GM23338 (cell line): ENCODE measurements around the gene HDAC9. TPM values are rescaled to one million over a fixed set of nuclear protein-coding genes. Genes with fewer than 3 reads are reported as not detected.

Experiments
- ATAC-seq: fragments of 200-7000 bp; cut with Tn5 transposase; 3 replicates; pipeline ENCODE4 v1.9.1; 2020
- DNase-seq: peaks from one replicate; pipeline ENCODE4 v3.0.0-alpha.2; 2015; ENCODE audit warnings: low spot score
- H2AFZ ChIP-seq: fragments of 200-600 bp; sonication (generic); 2 replicates; pipeline ENCODE4 v1.8.0; 2016; ENCODE audit warnings: antibody characterized with exemption, mild to moderate bottlenecking, moderate library complexity
- H3F3A ChIP-seq: fragments of 200-600 bp; sonication (generic); replicated peaks from 2 replicates; pipeline ENCODE4 v1.8.0; 2017; ENCODE audit warnings: antibody characterized with exemption, mixed run types, low read depth
- H3K27ac ChIP-seq: fragments of 200-600 bp; sonication (generic); 2 replicates; pipeline ENCODE4 v1.6.1; 2016; ENCODE audit warnings: low read depth
- H3K27me3 ChIP-seq: fragments of 200-600 bp; sonication (generic); 2 replicates; pipeline ENCODE4 v1.8.0; 2016; ENCODE audit warnings: mild to moderate bottlenecking, mixed run types, moderate library complexity; ENCODE audit not compliant: insufficient read depth
- H3K36me3 ChIP-seq: fragments of 200-600 bp; sonication (generic); 2 replicates; pipeline ENCODE4 v1.8.0; 2016; ENCODE audit warnings: mild to moderate bottlenecking; ENCODE audit not compliant: insufficient read depth
- H3K4me1 ChIP-seq: fragments of 200-600 bp; sonication (generic); 2 replicates; pipeline ENCODE4 v1.8.0; 2016; ENCODE audit warnings: mild to moderate bottlenecking, moderate library complexity; ENCODE audit not compliant: insufficient read depth
- H3K4me2 ChIP-seq: fragments of 200-600 bp; sonication (generic); 2 replicates; pipeline ENCODE4 v1.7.1; 2017; ENCODE audit warnings: mixed run types
- H3K4me3 ChIP-seq: fragments of 200-600 bp; sonication (generic); 2 replicates; pipeline ENCODE4 v1.6.1; 2016; ENCODE audit warnings: mixed run types
- H3K79me2 ChIP-seq: fragments of 200-600 bp; sonication (generic); replicated peaks from 2 replicates; pipeline ENCODE4 v1.8.0; 2017; ENCODE audit warnings: mild to moderate bottlenecking; ENCODE audit not compliant: insufficient read depth
- H3K9me2 ChIP-seq: fragments of 200-600 bp; sonication (generic); 2 replicates; pipeline ENCODE4 v1.8.0; 2017; ENCODE audit not compliant: insufficient read depth
- H4K20me1 ChIP-seq: fragments of 200-600 bp; sonication (generic); replicated peaks from 2 replicates; pipeline ENCODE4 v1.8.0; 2017; ENCODE audit warnings: mild to moderate bottlenecking; ENCODE audit not compliant: insufficient read depth
- H3K27ac Mint-ChIP-seq: 2 replicates; pipeline ENCODE4 v1.8.0; 2020; ENCODE audit warnings: inconsistent platforms, mild to moderate bottlenecking, moderate library complexity, mixed read lengths
- H3K27me3 Mint-ChIP-seq: 3 replicates; pipeline ENCODE4 v1.8.0; 2022; ENCODE audit warnings: low read depth, mild to moderate bottlenecking, moderate library complexity, mixed read lengths, inconsistent platforms; ENCODE audit not compliant: insufficient read depth, poor library complexity
- H3K36me3 Mint-ChIP-seq: 3 replicates; pipeline ENCODE4 v1.8.0; 2021; ENCODE audit warnings: low read depth, mild to moderate bottlenecking, inconsistent platforms, moderate library complexity, mixed read lengths
- H3K4me1 Mint-ChIP-seq: 3 replicates; pipeline ENCODE4 v1.8.0; 2020; ENCODE audit warnings: mild to moderate bottlenecking, inconsistent platforms, mixed read lengths
- H3K4me3 Mint-ChIP-seq: 3 replicates; pipeline ENCODE4 v1.8.0; 2021; ENCODE audit warnings: moderate library complexity, mild to moderate bottlenecking, inconsistent platforms, mixed read lengths
- H3K9me3 Mint-ChIP-seq: 3 replicates; pipeline ENCODE4 v1.8.0; 2020; ENCODE audit warnings: moderate library complexity, mild to moderate bottlenecking, inconsistent platforms, mixed read lengths
- CREB1 ChIP-seq: fragments of 250-450 bp; sonication (Bioruptor Pico); IDR thresholded peaks from 2 replicates; pipeline ENCODE4 v1.5.0; 2020; ENCODE audit warnings: low read depth, mild to moderate bottlenecking, moderate library complexity
- EZH2 ChIP-seq: fragments of 200-600 bp; sonication (generic); IDR thresholded peaks from one replicate; pipeline ENCODE4 v1.8.0; 2017; ENCODE audit warnings: antibody characterized with exemption, mild to moderate bottlenecking, low read depth; ENCODE audit not compliant: unreplicated experiment
- JUNB ChIP-seq: IDR thresholded peaks from one replicate; pipeline ENCODE4 v1.6.1; 2016; ENCODE audit warnings: antibody characterized with exemption; ENCODE audit not compliant: unreplicated experiment
- POLR2AphosphoS5 ChIP-seq: IDR thresholded peaks from 2 replicates; pipeline ENCODE4 v1.6.1; 2016; ENCODE audit warnings: antibody characterized with exemption, low read depth
- STAT1 ChIP-seq: IDR thresholded peaks from one replicate; pipeline ENCODE4 v1.6.1; 2016; ENCODE audit warnings: antibody characterized with exemption; ENCODE audit not compliant: unreplicated experiment
- ZNF114 ChIP-seq: fragments of 250-450 bp; sonication (Bioruptor Pico); IDR thresholded peaks from 2 replicates; pipeline ENCODE4 v1.5.0; 2020; ENCODE audit warnings: mild to moderate bottlenecking, moderate library complexity
- ZNF331 ChIP-seq: fragments of 250-450 bp; sonication (Bioruptor Pico); IDR thresholded peaks from 2 replicates; pipeline ENCODE4 v1.5.0; 2020; ENCODE audit warnings: low read depth, mild to moderate bottlenecking, moderate library complexity
- polyA plus RNA-seq: library from polyadenylated mRNA; unstranded; fragments of >200 nt; fragmentation: Nextera tagmentation; extraction: Ambion mirVana; gene quantifications from 2 replicates; pipeline ENCODE4 v1.2.1, GENCODE V29; 2016
- total RNA-seq: library from RNA; depleted of rRNA; stranded (reverse); fragments of >200 nt; shearing (Covaris generic); gene quantifications from 2 replicates; pipeline ENCODE4 v1.2.3, GENCODE V29; 2014
- TF ChIP-seq, protein P1 (sequence below): IDR thresholded peaks from 2 replicates; pipeline ENCODE4 v1.6.1; 2016; ENCODE audit warnings: antibody characterized with exemption
- TF ChIP-seq, protein P2 (sequence below): IDR thresholded peaks from one replicate; pipeline ENCODE4 v1.6.1; 2018; ENCODE audit warnings: antibody characterized with exemption; ENCODE audit not compliant: unreplicated experiment
- TF ChIP-seq, protein P3 (sequence below), 2 experiments: fragments of 200-600 bp in 1 of 2; sonication (generic) in 1 of 2; conservative IDR thresholded peaks; 2 replicates each; pipeline versions ENCODE4 v1.5.1 to v1.6.1; 2016 to 2017; ENCODE audit warnings: antibody characterized with exemption in 2 of 2, low read depth in 2 of 2, mild to moderate bottlenecking in 2 of 2, moderate library complexity in 1 of 2

The HDAC9 gene
- total and polyA plus RNA-seq, 2 experiments from 2014 or later = 8.3 to 18.5 TPM

- TF ChIP-seq, protein P1, sequence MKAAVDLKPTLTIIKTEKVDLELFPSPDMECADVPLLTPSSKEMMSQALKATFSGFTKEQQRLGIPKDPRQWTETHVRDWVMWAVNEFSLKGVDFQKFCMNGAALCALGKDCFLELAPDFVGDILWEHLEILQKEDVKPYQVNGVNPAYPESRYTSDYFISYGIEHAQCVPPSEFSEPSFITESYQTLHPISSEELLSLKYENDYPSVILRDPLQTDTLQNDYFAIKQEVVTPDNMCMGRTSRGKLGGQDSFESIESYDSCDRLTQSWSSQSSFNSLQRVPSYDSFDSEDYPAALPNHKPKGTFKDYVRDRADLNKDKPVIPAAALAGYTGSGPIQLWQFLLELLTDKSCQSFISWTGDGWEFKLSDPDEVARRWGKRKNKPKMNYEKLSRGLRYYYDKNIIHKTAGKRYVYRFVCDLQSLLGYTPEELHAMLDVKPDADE = no peak
- TF ChIP-seq JUNB (no peak), STAT1 (no peak), CREB1 (CRISPR knock-in tag) (no peak), POLR2AphosphoS5 (no peak)
Observed at GRCh38 chr7:18579698-18580097, 84.1 kb downstream of the HDAC9 start (continued).

DNA sequence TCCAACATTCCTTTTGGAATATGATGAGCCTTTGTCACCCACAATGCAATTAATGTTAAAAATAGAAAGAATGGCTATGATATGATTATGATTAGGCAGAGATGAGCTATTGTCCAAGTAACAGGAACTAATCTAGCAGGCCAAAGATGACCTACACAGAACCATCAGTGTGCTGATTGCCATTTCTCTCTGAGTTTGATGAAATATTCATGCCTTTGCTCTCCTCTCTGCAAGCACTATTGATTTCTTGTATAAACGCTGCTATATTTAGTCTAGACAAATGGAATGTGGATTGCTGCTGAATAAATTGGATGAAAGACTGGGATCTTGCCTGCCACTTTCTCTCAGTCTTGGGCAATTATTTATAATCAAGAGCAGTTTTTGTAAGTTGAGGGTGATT, 85.4 kb downstream of the HDAC9 start:
- Mint-ChIP-seq H3K9me3 (no peaks in the 10 kb centered on the region), H3K27ac (peak overlapping the region; percentile 80), H3K4me1 (peaks cover 25% of the 10 kb centered on the region), H3K4me3 (no peak overlapping the region), H3K27me3 (no peaks in the 10 kb centered on the region), H3K36me3 (no peaks in the 10 kb centered on the region)
- Histone ChIP-seq H3K36me3 (no peaks in the 10 kb centered on the region), H3K79me2 (no peaks in the 10 kb centered on the region), H3K27ac (no peak overlapping the region), H4K20me1 (no peaks in the 10 kb centered on the region), H3K4me1 (no peaks in the 10 kb centered on the region), H3K4me3 (no peak overlapping the region), H3F3A (no peaks in the 10 kb centered on the region), H3K9me2 (no peaks in the 10 kb centered on the region), H3K27me3 (no peaks in the 10 kb centered on the region), H3K4me2 (no peak overlapping the region), H2AFZ (no peak overlapping the region)
- DNase-seq = no peak
- ATAC-seq = no peak
- TF ChIP-seq STAT1 (no peak), ZNF114 (no peak), JUNB (no peak), ZNF331 (CRISPR knock-in tag) (no peak), POLR2AphosphoS5 (no peak), EZH2 (no peak)
- TF ChIP-seq, protein P2, sequence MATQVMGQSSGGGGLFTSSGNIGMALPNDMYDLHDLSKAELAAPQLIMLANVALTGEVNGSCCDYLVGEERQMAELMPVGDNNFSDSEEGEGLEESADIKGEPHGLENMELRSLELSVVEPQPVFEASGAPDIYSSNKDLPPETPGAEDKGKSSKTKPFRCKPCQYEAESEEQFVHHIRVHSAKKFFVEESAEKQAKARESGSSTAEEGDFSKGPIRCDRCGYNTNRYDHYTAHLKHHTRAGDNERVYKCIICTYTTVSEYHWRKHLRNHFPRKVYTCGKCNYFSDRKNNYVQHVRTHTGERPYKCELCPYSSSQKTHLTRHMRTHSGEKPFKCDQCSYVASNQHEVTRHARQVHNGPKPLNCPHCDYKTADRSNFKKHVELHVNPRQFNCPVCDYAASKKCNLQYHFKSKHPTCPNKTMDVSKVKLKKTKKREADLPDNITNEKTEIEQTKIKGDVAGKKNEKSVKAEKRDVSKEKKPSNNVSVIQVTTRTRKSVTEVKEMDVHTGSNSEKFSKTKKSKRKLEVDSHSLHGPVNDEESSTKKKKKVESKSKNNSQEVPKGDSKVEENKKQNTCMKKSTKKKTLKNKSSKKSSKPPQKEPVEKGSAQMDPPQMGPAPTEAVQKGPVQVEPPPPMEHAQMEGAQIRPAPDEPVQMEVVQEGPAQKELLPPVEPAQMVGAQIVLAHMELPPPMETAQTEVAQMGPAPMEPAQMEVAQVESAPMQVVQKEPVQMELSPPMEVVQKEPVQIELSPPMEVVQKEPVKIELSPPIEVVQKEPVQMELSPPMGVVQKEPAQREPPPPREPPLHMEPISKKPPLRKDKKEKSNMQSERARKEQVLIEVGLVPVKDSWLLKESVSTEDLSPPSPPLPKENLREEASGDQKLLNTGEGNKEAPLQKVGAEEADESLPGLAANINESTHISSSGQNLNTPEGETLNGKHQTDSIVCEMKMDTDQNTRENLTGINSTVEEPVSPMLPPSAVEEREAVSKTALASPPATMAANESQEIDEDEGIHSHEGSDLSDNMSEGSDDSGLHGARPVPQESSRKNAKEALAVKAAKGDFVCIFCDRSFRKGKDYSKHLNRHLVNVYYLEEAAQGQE = no peak
- TF ChIP-seq, protein P3, sequence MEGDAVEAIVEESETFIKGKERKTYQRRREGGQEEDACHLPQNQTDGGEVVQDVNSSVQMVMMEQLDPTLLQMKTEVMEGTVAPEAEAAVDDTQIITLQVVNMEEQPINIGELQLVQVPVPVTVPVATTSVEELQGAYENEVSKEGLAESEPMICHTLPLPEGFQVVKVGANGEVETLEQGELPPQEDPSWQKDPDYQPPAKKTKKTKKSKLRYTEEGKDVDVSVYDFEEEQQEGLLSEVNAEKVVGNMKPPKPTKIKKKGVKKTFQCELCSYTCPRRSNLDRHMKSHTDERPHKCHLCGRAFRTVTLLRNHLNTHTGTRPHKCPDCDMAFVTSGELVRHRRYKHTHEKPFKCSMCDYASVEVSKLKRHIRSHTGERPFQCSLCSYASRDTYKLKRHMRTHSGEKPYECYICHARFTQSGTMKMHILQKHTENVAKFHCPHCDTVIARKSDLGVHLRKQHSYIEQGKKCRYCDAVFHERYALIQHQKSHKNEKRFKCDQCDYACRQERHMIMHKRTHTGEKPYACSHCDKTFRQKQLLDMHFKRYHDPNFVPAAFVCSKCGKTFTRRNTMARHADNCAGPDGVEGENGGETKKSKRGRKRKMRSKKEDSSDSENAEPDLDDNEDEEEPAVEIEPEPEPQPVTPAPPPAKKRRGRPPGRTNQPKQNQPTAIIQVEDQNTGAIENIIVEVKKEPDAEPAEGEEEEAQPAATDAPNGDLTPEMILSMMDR (conservative IDR thresholded peaks at IDR 0.05; ENCODE audit: low read depth in 2 of 2) = no peak
- TF ChIP-seq, protein P1 = no peak
